ENCODE data around the gene CEMP1. TPM values are rescaled to one million over a fixed set of nuclear protein-coding genes. Genes with fewer than 3 reads are reported as not detected.

The CEMP1 gene
- total RNA-seq, 4 donors from 2014 or later, result 0.34 to 3.9 (median 3.5) TPM; not detected in 1

- no peak for DNase-seq (ENCODE audit: low spot score in 2 of 2)
- no peak overlapping the region for H3K4me3 ChIP-seq
- TF ChIP-seq POLR2AphosphoS5 (IDR thresholded peaks at IDR 0.05), result no peak
- TF ChIP-seq CTCF (IDR thresholded peaks at IDR 0.05), result peak; percentile 23 to 55
- no peak for TF ChIP-seq POLR2A (IDR thresholded peaks at IDR 0.05)
- no peak for TF ChIP-seq EP300 (IDR thresholded peaks at IDR 0.05)
- 46% methylated on average over 29 of the region's 29 CpGs for WGBS
- no peaks in the 10 kb centered on the region for H3K36me3 ChIP-seq
- peaks cover 47% of the 10 kb centered on the region for H3K4me1 ChIP-seq
- no peak overlapping the region for H3K27ac ChIP-seq
- no peaks in the 10 kb centered on the region for H3K27me3 ChIP-seq
- H3K9me3 ChIP-seq, result no peaks in the 10 kb centered on the region
Measured at GRCh38 chr16:2486645-2487516, 44.3 kb downstream of the CEMP1 start.

- Histone ChIP-seq H3K4me3 (no peak overlapping the region), H3K9me3 (no peaks in the 10 kb centered on the region), H3K27ac (no peak overlapping the region), H3K27me3 (no peaks in the 10 kb centered on the region), H3K4me1 (peaks cover 57% of the 10 kb centered on the region), H3K36me3 (no peaks in the 10 kb centered on the region)
- DNase-seq (ENCODE audit: low spot score in 2 of 2), result no peak
- TF ChIP-seq EP300 (IDR thresholded peaks at IDR 0.05) (no peak), POLR2A (IDR thresholded peaks at IDR 0.05) (no peak), POLR2AphosphoS5 (IDR thresholded peaks at IDR 0.05) (no peak), CTCF (IDR thresholded peaks at IDR 0.05) (no peak)
- 77% methylated on average over 3 of the region's 33 CpGs for WGBS
Measured at GRCh38 chr16:2485811-2486507, 45.2 kb downstream of the CEMP1 start.

- no peaks in the 10 kb centered on the region for H3K27me3 ChIP-seq
- WGBS, result 90% methylated on average over 12 of the region's 13 CpGs
- DNase-seq (ENCODE audit: low spot score in 2 of 2), result no peak
- no peak overlapping the region for H3K4me3 ChIP-seq
- TF ChIP-seq CTCF (IDR thresholded peaks at IDR 0.05) (no peak), POLR2AphosphoS5 (IDR thresholded peaks at IDR 0.05) (no peak), POLR2A (IDR thresholded peaks at IDR 0.05) (no peak), EP300 (IDR thresholded peaks at IDR 0.05) (no peak)
- H3K4me1 ChIP-seq, result peaks cover 61% of the 10 kb centered on the region
- no peaks in the 10 kb centered on the region for H3K9me3 ChIP-seq
- no peak overlapping the region for H3K27ac ChIP-seq
- H3K36me3 ChIP-seq, result no peaks in the 10 kb centered on the region
Measured at GRCh38 chr16:2484898-2485508, 46.2 kb downstream of the CEMP1 start.

DNA sequence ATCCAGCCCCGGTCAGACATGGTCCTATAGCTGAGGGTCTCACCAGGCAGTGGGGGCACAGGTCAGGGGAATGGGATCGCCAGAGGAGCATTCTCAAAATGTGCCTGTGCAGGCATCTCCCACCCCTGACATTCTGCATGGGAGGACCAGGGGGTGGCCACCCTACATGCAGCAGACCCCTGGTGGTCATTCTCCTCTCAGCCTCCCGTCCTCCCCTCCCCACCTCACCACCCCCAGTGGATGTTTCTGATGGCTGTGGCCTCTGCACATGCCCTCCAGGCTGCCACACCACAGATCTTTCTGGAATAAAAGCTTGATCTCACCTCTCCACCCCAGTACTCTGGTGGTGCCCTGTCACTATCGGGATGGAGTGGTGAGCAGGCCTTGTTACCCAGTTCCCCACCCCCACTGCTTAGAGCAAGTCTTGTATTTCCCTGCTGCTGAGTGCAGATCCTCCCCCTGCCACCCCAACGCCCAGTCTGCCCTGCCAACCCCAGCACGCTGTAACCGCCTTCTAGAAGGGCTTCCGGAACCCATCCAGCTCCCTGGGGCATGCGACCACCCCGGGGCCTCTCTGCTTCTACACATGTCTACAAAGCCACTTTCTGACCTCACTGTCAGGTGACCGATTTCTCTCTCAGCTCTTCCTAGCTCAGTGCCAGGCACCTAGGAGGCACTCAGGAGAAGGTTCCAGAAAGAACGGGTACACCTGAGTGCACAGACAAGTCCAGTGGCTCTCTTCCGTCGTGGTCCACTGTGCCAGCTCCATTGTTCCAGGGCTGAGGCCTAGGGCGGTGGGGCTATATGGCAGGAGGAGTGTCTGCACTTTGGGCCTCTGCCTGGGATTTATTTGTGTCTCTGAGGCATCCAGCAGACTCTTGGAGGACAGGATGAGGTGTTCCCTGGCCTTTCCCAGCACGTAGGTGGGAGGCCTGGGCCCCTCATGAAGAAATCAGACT, 47.0 kb downstream of the CEMP1 start:
- no peak overlapping the region for H3K27ac ChIP-seq
- H3K4me1 ChIP-seq, result peaks cover 61% of the 10 kb centered on the region

More for the DNA sequence above, 47.0 kb downstream of the CEMP1 start:
- Histone ChIP-seq H3K36me3 (no peaks in the 10 kb centered on the region), H3K4me3 (no peak overlapping the region), H3K9me3 (no peaks in the 10 kb centered on the region), H3K27me3 (no peaks in the 10 kb centered on the region)
- DNase-seq (ENCODE audit: low spot score in 2 of 2), result no peak
- 80% methylated on average over 12 of the region's 16 CpGs for WGBS
- TF ChIP-seq CTCF (IDR thresholded peaks at IDR 0.05) (no peak), EP300 (IDR thresholded peaks at IDR 0.05) (no peak), POLR2A (IDR thresholded peaks at IDR 0.05) (no peak), POLR2AphosphoS5 (IDR thresholded peaks at IDR 0.05) (no peak)

Data from suprapubic skin (tissue), 4 donors.